NCI-H2029 treated with DMSO at 0.1 percent for 48 hours (cell line): ENCODE results near the gene CPZ.

ENCODE experiments used
- DNase-seq: peaks from one replicate; lab custom pipeline; 2025; lab: John Stamatoyannopoulos, UW

Gene CPZ

GRCh38 chr4:8655411-8656184 is 63.0 kb downstream of the CPZ start:
- DNase-seq = no peak

GRCh38 chr4:8656185-8656517 is 63.6 kb downstream of the CPZ start:
- no peak for DNase-seq

GRCh38 chr4:8656711-8657380 is 64.3 kb downstream of the CPZ start:
- no peak for DNase-seq

GRCh38 chr4:8657381-8658088 is 65.0 kb downstream of the CPZ start:
- no peak for DNase-seq

- DNase-seq = no peak
These were observed 70.2 kb downstream of the CPZ start for GRCh38 chr4:8662776-8663175.

- no peak for DNase-seq
These were observed 71.7 kb downstream of the CPZ start for GRCh38 chr4:8664031-8664805.

- no peak for DNase-seq
These were observed 72.4 kb downstream of the CPZ start for GRCh38 chr4:8664976-8665375.

- DNase-seq = no peak
These were observed 73.1 kb downstream of the CPZ start for GRCh38 chr4:8665406-8666360.

GRCh38 chr4:8666581-8666980 is 74.0 kb downstream of the CPZ start:
- no peak for DNase-seq
